ENCODE results near the gene ZNF14. TPM values are rescaled to one million over a fixed set of nuclear protein-coding genes. Genes with fewer than 3 reads are reported as not detected.
"Not testable (repeated sequence)": the region's sequence is repeated elsewhere in the genome, so short reads cannot be mapped to it uniquely, and the experiment has no call there.

The ZNF14 gene
- 5.1 and 6.0 TPM in 2 replicates for total RNA-seq

- intact Hi-C loops (cut with micrococcal nuclease), result loop anchor here (1.0 to 2.0 kb wide), 4 partner anchors 43 to 134 kb away; partner anchors contain the start of genes ATP13A1 and ZNF101
Measured at GRCh38 chr19:19732579-19733501, at the start of gene ZNF14. Gene ZNF14 (minus strand): TSS chr19:19733112. CDS start chr19:19732958, 154 bp downstream.

GRCh38 chr19:19781791-19782190 lies 48.9 kb upstream of the ZNF14 start:
- intact Hi-C loops (cut with micrococcal nuclease), result not testable (repeated sequence)

DNA sequence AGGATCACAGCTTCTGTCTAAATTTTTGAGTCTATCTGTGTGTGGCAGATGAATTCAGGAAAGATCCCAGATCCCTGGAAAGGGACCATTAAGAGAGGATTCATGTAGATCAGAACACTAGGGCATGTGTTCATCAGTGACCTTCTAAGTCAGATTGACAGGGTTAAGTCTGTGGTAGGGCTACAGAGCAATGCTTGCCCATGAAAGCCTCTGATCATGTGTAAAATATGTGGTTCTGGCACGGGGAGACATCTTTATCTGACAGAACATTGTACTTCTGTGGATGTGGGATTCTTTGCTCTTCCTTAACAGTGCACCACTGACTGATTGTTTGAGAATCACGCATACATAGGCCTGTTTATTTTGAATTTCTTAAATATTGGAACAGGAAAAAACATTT lies 45.8 kb upstream of the ZNF14 start:
- intact Hi-C loops (cut with micrococcal nuclease), result loop anchor here (5.0 kb wide), 1 partner anchor 246 kb away; no protein-coding TSS in a partner anchor

DNA sequence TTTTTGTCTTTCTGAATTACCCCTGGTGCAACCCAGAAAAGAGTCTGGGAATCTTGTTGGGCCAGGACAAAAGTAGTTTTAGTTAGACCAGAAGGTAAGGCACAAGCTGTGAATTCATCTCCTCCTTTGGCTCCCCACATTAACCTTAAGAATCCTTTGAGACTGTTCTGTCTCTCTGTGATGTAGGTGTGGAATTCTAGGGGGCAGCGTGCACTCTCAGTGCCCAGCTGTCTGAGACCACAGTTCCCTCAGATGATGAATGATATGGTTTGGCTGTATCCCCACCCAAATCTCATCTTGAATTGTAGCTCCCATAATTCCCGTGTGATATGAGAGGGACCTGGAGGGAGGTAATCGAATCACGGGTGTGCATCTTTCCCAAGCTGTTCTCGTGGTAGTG lies 44.8 kb upstream of the ZNF14 start:
- intact Hi-C loops (cut with micrococcal nuclease), result loop anchor here (5.0 kb wide), 1 partner anchor 245 kb away; no protein-coding TSS in a partner anchor

- intact Hi-C loops (cut with micrococcal nuclease), result loop anchor here (1.0 to 5.0 kb wide), 6 partner anchors 43 to 244 kb away; partner anchors contain the start of genes ZNF101, ZNF14, ZNF253 and ZNF506
Measured at GRCh38 chr19:19776206-19777008, 43.5 kb upstream of the ZNF14 start.

DNA sequence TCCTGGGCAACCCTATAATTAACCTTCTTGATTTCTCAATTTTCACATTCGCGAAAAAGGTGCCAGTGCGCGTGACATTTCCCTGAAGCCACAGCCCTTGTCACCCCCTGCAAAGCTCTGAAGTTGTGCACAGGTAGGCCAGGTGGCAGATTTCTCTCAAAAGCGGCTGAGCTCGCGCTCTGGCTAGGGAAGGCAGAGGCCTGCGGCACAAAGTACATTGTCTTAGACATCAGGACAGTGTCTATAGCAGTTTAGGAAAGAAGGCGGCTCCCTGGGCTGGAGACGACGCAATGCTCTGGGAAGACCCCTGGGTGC lies 42.9 kb upstream of the ZNF14 start:
- intact Hi-C loops (cut with micrococcal nuclease), result loop anchor here (1.0 to 5.0 kb wide), 6 partner anchors 43 to 244 kb away; partner anchors contain the start of genes ZNF101, ZNF14, ZNF253 and ZNF506

- intact Hi-C loops (cut with micrococcal nuclease), result loop anchor here (5.0 kb wide), 1 partner anchor 242 kb away; no protein-coding TSS in a partner anchor
Measured at GRCh38 chr19:19774354-19775033, 41.6 kb upstream of the ZNF14 start.

- intact Hi-C loops (cut with micrococcal nuclease), result not testable (repeated sequence)
Measured at GRCh38 chr19:19771963-19772362, 39.1 kb upstream of the ZNF14 start.

- intact Hi-C loops (cut with micrococcal nuclease), result not testable (repeated sequence)
Measured at GRCh38 chr19:19769971-19770370, 37.1 kb upstream of the ZNF14 start.

DNA sequence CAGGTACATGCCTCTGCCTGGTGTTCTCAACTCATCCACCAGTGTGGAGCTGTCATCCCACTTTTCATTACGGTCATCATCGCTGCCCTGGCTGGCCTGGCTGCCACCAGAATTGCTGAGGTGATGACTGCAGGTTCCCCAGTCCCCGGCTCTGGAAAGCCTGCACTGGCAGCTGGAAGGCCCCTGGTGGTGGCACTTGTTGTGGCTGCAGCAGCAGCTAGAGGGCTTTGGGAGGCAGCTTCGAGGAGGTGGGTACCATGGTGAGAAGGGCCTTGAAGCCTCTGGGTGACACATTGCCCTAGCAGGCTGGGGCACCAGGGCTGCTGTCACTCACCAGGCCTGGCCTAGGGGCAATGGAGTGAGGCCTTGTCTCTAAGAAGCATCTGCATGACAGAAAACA lies 25.3 kb upstream of the ZNF14 start:
- intact Hi-C loops (cut with micrococcal nuclease), result no loop called here

DNA sequence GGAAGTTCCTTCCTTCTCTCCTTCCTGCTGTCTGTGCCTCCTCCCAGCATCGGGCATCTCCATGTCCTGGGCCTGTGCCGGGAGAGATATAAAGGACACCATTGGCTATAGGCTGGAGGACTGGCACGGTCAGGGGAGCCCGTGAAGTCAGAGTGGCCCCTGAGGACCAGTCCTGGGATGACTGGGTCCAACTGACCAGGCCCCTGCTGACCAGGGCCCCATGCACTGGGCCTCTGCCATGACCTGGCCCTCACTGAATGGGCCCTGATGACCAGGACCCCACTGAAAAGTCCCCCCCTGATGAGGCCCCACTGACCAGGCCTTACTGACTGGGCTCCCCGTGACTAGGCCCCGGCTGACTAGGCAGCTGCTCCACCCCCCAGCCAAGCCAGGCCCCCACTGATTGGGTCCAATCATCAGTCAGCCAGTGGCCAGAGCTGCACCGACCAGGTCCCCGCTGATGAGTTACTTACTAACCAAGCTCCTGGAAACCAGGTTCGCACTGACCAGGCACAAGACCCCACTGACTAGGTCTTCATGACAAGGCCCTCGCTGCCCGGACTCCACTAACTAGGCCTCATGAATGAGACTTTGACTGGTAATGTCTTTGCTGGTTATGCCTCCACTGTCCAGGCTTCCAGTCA lies 20.0 kb upstream of the ZNF14 start:
- intact Hi-C loops (cut with micrococcal nuclease), result no loop called here

- intact Hi-C loops (cut with micrococcal nuclease), result no loop called here
Measured at GRCh38 chr19:19751846-19752245, 18.9 kb upstream of the ZNF14 start.

DNA sequence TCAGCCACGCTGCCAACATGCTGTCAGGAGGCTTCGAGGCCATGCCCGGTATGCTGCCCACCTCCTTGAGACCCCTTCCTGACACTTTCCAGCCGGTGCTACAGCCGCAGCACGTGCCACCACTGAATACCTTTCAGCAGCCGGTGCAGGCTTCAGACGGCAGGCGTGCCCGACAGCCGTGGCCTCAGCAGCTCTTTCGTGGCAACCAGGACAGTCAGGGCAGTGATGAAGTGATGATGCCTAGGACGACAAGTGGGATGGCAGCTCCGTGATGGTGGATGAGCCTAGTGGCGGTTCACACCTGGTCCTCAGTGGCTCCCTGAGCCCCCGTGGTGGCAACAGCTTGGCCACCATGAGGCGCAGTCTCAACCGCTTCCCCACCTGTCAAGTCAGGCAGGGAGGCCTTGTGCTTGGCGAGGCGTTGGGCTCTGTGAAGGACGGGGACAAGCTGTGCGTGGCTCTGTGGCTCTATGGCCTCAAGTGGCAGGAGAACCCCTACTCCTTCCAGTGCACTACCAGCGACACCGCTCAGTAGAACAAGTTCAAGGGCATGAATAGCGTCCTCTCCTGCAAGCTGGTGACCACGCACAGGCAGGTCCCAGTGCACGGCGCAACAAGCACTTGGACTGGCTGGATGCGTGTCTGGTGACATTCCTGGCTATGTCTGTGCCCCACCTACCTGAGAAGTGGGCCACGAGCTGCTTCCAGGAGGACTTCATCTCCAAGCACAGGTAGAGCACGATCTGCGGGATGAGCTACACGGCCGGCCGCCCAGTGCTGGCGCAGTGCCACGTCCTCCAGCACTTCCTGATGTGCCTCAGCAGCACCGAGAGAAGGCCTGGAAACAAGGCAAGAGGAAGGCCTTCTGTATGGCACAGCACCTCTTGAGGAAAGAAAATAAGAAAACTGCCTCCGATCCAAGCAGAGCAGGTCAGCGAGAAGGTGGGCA lies 18.2 kb upstream of the ZNF14 start:
- intact Hi-C loops (cut with micrococcal nuclease), result no loop called here

GRCh38 chr19:19749908-19750841 lies 17.3 kb upstream of the ZNF14 start:
- intact Hi-C loops (cut with micrococcal nuclease), result no loop called here

DNA sequence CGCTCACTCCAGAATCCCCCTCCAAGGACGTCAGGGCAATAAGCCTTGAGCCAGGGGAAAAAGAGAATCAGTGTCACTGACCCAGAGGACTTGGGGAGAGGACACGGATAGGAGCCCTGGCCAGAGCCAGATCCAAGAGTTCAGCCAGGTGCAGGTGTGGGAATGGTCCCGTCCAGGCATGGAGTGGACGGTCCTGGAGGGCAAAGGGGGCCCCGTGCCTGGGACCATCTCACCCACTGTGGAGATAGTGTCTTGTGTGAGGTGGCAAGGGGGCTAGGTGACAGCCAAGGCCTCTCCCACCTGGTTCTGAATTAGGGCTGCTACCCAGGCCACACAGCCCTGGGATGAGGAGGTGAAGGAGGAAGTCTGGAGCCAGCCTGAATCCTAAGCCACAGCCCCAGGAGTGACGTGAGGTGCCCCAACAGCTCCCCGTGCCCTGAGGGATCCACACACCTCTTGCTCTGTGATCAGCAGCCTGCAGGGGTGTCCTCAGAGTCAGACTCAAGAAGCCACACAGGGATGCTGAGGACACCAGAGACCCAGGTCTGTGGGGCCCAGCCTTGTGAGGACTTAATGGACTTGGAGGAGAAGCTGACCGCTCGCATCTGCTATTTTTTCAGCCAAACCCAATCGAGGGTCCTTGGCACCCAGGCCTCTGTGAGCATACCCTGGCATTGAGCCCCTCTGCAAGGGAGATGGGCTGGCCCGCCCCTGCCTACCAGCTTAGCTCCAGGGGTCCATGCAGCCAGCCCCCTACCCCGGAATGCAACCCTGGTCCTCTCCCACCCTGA lies 16.4 kb upstream of the ZNF14 start:
- intact Hi-C loops (cut with micrococcal nuclease), result no loop called here

- intact Hi-C loops (cut with micrococcal nuclease), result no loop called here
Measured at GRCh38 chr19:19748249-19748938, 15.5 kb upstream of the ZNF14 start.
